PC-3 (cell line): Measurements from ENCODE around the gene TRABD.

Source experiments
- EZH2 ChIP-seq: fragments of 300-600 bp; sonication (generic); IDR thresholded peaks from one replicate; pipeline ENCODE4 v1.6.1; 2017; ENCODE audit warnings: antibody characterized with exemption, mild to moderate bottlenecking, low read length; ENCODE audit not compliant: unreplicated experiment
- EZH2phosphoT487 ChIP-seq: fragments of 300-600 bp; sonication (generic); IDR thresholded peaks from 2 replicates; pipeline ENCODE4 v1.6.1; 2018; ENCODE audit warnings: mild to moderate bottlenecking, antibody characterized with exemption, low read length, borderline replicate concordance
- TF ChIP-seq, protein P1 (sequence below): fragments of 300-600 bp; sonication (generic); conservative IDR thresholded peaks from 2 replicates; pipeline ENCODE4 v1.5.1; 2017; ENCODE audit warnings: antibody characterized with exemption, low read depth, mild to moderate bottlenecking, low read length

DNA sequence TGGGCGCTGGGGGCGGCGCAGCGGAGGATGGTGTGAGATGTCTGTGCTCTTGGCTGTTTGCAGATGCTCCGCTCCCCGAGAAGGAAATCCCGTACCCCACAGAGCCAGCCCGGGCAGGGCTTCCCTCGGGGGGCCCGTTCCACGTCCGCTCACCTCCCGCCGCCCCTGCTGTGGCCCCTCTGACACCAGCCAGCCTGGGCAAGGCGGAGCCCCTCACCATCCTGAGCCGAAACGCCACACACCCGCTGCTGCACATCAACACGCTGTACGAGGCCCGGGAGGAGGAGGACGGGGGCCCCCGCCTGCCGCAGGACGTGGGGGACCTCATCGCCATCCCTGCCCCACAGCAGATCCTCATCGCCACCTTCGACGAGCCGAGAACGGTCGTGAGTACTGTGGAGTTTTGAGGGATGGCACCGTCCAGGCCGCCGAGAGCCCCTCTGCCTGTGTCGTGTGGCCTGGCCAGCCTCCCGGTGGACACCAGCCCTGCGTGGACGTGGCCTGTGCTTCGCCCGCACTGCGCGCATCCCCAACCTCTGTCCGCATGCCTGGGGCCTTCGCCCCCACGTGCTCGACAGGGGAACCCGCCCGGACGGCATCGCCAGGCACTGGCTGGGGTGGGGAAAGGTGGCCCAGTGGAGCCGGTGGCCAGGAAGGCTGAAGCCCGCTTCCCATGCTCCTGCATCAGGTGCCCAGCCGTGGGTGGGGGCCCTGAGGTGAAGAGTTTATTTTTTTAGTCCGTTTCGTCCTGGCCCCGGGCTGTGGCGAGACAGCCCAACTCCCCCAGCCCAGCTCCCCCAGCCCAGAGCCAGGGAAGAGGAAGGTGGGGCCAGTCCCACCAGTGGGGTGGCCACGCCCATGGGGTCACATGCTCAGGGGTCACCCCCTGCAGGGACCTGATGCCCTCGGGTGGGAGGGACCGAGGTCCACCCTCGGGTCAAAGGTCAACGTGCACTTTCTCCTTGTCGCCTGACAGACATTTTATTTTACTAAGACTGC, 6.5 kb upstream of the TRABD start:
- TF ChIP-seq, protein P1, sequence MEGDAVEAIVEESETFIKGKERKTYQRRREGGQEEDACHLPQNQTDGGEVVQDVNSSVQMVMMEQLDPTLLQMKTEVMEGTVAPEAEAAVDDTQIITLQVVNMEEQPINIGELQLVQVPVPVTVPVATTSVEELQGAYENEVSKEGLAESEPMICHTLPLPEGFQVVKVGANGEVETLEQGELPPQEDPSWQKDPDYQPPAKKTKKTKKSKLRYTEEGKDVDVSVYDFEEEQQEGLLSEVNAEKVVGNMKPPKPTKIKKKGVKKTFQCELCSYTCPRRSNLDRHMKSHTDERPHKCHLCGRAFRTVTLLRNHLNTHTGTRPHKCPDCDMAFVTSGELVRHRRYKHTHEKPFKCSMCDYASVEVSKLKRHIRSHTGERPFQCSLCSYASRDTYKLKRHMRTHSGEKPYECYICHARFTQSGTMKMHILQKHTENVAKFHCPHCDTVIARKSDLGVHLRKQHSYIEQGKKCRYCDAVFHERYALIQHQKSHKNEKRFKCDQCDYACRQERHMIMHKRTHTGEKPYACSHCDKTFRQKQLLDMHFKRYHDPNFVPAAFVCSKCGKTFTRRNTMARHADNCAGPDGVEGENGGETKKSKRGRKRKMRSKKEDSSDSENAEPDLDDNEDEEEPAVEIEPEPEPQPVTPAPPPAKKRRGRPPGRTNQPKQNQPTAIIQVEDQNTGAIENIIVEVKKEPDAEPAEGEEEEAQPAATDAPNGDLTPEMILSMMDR: no peak
- TF ChIP-seq EZH2phosphoT487 (no peak), EZH2 (no peak)
